Thoracic aorta endothelial cell (primary cell): Measurements from ENCODE around the gene ASPDH. TPM values are rescaled to one million over a fixed set of nuclear protein-coding genes. Genes with fewer than 3 reads are reported as not detected.

ENCODE experiments used
- total RNA-seq: library from RNA; depleted of rRNA; stranded (reverse); fragments of >200 nt; gene quantifications from 2 replicates; pipeline ENCODE4 v1.2.3, GENCODE V29; 2012

Gene ASPDH
- total RNA-seq, result not detected in 2 replicates

GRCh38 chr19:50513746-50514345, at the start of gene ASPDH:
TSS of gene ASPDH (minus strand) at chr19:50513913. CDS start at chr19:50513823, 90 bp downstream.

GRCh38 chr19:50511069-50511822, 2.5 kb downstream of the ASPDH start, which contains the start of gene JOSD2:
TSS of gene JOSD2 (minus strand) at chr19:50511191. CDS start at chr19:50510431, 760 bp downstream.

GRCh38 chr19:50476224-50476906, 37.3 kb downstream of the ASPDH start, which contains the start of the genes EMC10 and GARIN5A:
TSS of gene EMC10 (plus strand) at chr19:50476507. CDS start at chr19:50476545, 38 bp downstream.
TSS of gene GARIN5A (minus strand) at chr19:50476848. CDS start at chr19:50476388, 460 bp downstream.

Other genes with a start within 250 kb of the ASPDH start
- under 0.01 and 0.07 TPM in 2 replicates for gene KCNC3, start 184.5 kb downstream of the ASPDH start, total RNA-seq
- not detected in 2 replicates for gene NAPSA, start 148.3 kb downstream of the ASPDH start, total RNA-seq
- gene NR1H2, start 137.5 kb downstream of the ASPDH start, total RNA-seq, result 38.3 and 44.9 TPM in 2 replicates
- 38.3 and 58.6 TPM in 2 replicates for gene POLD1, start 129.6 kb downstream of the ASPDH start, total RNA-seq
- not detected in 2 replicates for gene SPIB, start 95.0 kb downstream of the ASPDH start, total RNA-seq
- gene MYBPC2, start 81.0 kb downstream of the ASPDH start, total RNA-seq, result not detected in 2 replicates
- 36.2 and 38.3 TPM in 2 replicates for gene EMC10, start 37.4 kb downstream of the ASPDH start, total RNA-seq
- gene GARIN5A, start 37.1 kb downstream of the ASPDH start, total RNA-seq, result not detected in 2 replicates
- 11.0 and 14.4 TPM in 2 replicates for gene JOSD2, start 2.7 kb downstream of the ASPDH start, total RNA-seq
- under 0.01 and 0.07 TPM in 2 replicates for gene LRRC4B, start 54.5 kb upstream of the ASPDH start, total RNA-seq
- 0.13 TPM in 1 of 2 replicates, not detected in the other for gene SYT3, start 126.0 kb upstream of the ASPDH start, total RNA-seq
- gene C19orf81, start 135.5 kb upstream of the ASPDH start, total RNA-seq, result 0.40 TPM in 1 of 2 replicates, not detected in the other
- gene SHANK1, start 205.9 kb upstream of the ASPDH start, total RNA-seq, result 1.5 and 2.9 TPM in 2 replicates
- 5.1 and 8.0 TPM in 2 replicates for gene CLEC11A, start 209.5 kb upstream of the ASPDH start, total RNA-seq